ENCODE results near the gene CTXN2. TPM values are rescaled to one million over a fixed set of nuclear protein-coding genes. Genes with fewer than 3 reads are reported as not detected.

Gene CTXN2
- polyA plus RNA-seq, 2 donors: not detected

GRCh38 chr15:48244921-48245320 lies 53.5 kb downstream of the CTXN2 start:
- H3K27me3 ChIP-seq (ENCODE audit: control insufficient read depth in 1 of 2, insufficient read depth in 2 of 2, low read length in 2 of 2): no peaks in the 10 kb centered on the region
- H3K4me1 ChIP-seq (ENCODE audit: control insufficient read depth in 2 of 2, insufficient read depth in 2 of 2, low read length in 1 of 2): no peaks in the 10 kb centered on the region
- H3K4me3 ChIP-seq (ENCODE audit: low read depth in 1 of 2, low read length in 2 of 2): no peak overlapping the region
- WGBS, 2 donors: 51 to 81% methylated on average over 1 of the region's 1 CpG
- H3K27ac ChIP-seq (ENCODE audit: low read depth in 2 of 2, low read length in 1 of 2): no peak overlapping the region
- no peaks in the 10 kb centered on the region for H3K9me3 ChIP-seq (ENCODE audit: control insufficient read depth in 2 of 2, insufficient read depth in 1 of 2, low read depth in 1 of 2, low read length in 1 of 2)
- no peaks in the 10 kb centered on the region for H3K36me3 ChIP-seq (ENCODE audit: control insufficient read depth in 2 of 2, insufficient read depth in 2 of 2, low read length in 1 of 2)

- H3K27me3 ChIP-seq (ENCODE audit: control insufficient read depth in 1 of 2, insufficient read depth in 2 of 2, low read length in 2 of 2): no peaks in the 10 kb centered on the region
- H3K4me3 ChIP-seq (ENCODE audit: low read depth in 1 of 2, low read length in 2 of 2): no peak overlapping the region
- H3K27ac ChIP-seq (ENCODE audit: low read depth in 2 of 2, low read length in 1 of 2): no peak overlapping the region
- H3K36me3 ChIP-seq (ENCODE audit: control insufficient read depth in 2 of 2, insufficient read depth in 2 of 2, low read length in 1 of 2): no peaks in the 10 kb centered on the region
- H3K9me3 ChIP-seq (ENCODE audit: control insufficient read depth in 2 of 2, insufficient read depth in 1 of 2, low read depth in 1 of 2, low read length in 1 of 2): no peaks in the 10 kb centered on the region
- no peaks in the 10 kb centered on the region for H3K4me1 ChIP-seq (ENCODE audit: control insufficient read depth in 2 of 2, insufficient read depth in 2 of 2, low read length in 1 of 2)
- WGBS, 2 donors: 78 to 90% methylated on average over 5 of the region's 5 CpGs
Measured at GRCh38 chr15:48248414-48248813, 56.9 kb downstream of the CTXN2 start.

GRCh38 chr15:48250640-48251076 lies 59.2 kb downstream of the CTXN2 start:
- no peaks in the 10 kb centered on the region for H3K36me3 ChIP-seq (ENCODE audit: control insufficient read depth in 2 of 2, insufficient read depth in 2 of 2, low read length in 1 of 2)
- no peak overlapping the region for H3K4me3 ChIP-seq (ENCODE audit: low read depth in 1 of 2, low read length in 2 of 2)
- H3K27ac ChIP-seq (ENCODE audit: low read depth in 2 of 2, low read length in 1 of 2): no peak overlapping the region
- H3K9me3 ChIP-seq (ENCODE audit: control insufficient read depth in 2 of 2, insufficient read depth in 1 of 2, low read depth in 1 of 2, low read length in 1 of 2): no peaks in the 10 kb centered on the region
- H3K4me1 ChIP-seq (ENCODE audit: control insufficient read depth in 2 of 2, insufficient read depth in 2 of 2, low read length in 1 of 2): no peaks in the 10 kb centered on the region
- H3K27me3 ChIP-seq (ENCODE audit: control insufficient read depth in 1 of 2, insufficient read depth in 2 of 2, low read length in 2 of 2): no peaks in the 10 kb centered on the region
- 35% methylated on average over 6 of the region's 6 CpGs for WGBS, 2 donors

GRCh38 chr15:48253172-48253571 lies 61.7 kb downstream of the CTXN2 start:
- no peaks in the 10 kb centered on the region for H3K36me3 ChIP-seq (ENCODE audit: control insufficient read depth in 2 of 2, insufficient read depth in 2 of 2, low read length in 1 of 2)
- WGBS, 2 donors: 38 to 56% methylated on average over 4 of the region's 4 CpGs

More at GRCh38 chr15:48253172-48253571, 61.7 kb downstream of the CTXN2 start:
- no peaks in the 10 kb centered on the region for H3K9me3 ChIP-seq (ENCODE audit: control insufficient read depth in 2 of 2, insufficient read depth in 1 of 2, low read depth in 1 of 2, low read length in 1 of 2)
- H3K27ac ChIP-seq (ENCODE audit: low read depth in 2 of 2, low read length in 1 of 2): no peak overlapping the region
- no peaks in the 10 kb centered on the region for H3K27me3 ChIP-seq (ENCODE audit: control insufficient read depth in 1 of 2, insufficient read depth in 2 of 2, low read length in 2 of 2)
- H3K4me3 ChIP-seq (ENCODE audit: low read depth in 1 of 2, low read length in 2 of 2): no peak overlapping the region
- no peaks in the 10 kb centered on the region for H3K4me1 ChIP-seq (ENCODE audit: control insufficient read depth in 2 of 2, insufficient read depth in 2 of 2, low read length in 1 of 2)

Other genes with a start within 250 kb of the CTXN2 start
- not detected for gene SLC24A5, start 70.7 kb upstream of the CTXN2 start, polyA plus RNA-seq
- 1 to 10 TPM; 1.7 to 1.9 TPM for gene MYEF2, start 13.4 kb upstream of the CTXN2 start, polyA plus RNA-seq
- gene SLC12A1, start 14.6 kb downstream of the CTXN2 start, polyA plus RNA-seq: not detected
- gene DUT, start 139.8 kb downstream of the CTXN2 start, polyA plus RNA-seq: 10 to 100 TPM; 45.4 to 67.9 TPM

Measured in esophagus (tissue), 2 donors.